GM10248 (cell line): ENCODE measurements around the gene APLN.

Source experiments
- CTCF ChIA-PET: fragments of 300-600 bp; sonication (Branson Sonifier 250); formaldehyde crosslinking; extraction: SDS; loops from one replicate; lab custom pipeline; 2021; ENCODE audit warnings: antibody characterized with exemption; lab: Yijun Ruan, JAX
- POLR2A ChIA-PET: fragments of 350-650 bp; sonication (Branson Sonifier 250); formaldehyde crosslinking; extraction: SDS; loops from one replicate; lab custom pipeline; 2020; ENCODE audit warnings: antibody characterized with exemption; lab: Yijun Ruan, JAX
- DNase-seq: peaks from one replicate; pipeline ENCODE4 v3.0.0; 2012; ENCODE audit errors: extremely low spot score
- CTCF ChIP-seq: IDR thresholded peaks from 2 replicates; pipeline ENCODE4 v1.5.1; 2012; ENCODE audit warnings: mild to moderate bottlenecking, low read depth; ENCODE audit errors: extremely low read depth, missing control alignments, control extremely low read depth

APLN gene

GRCh38 chrX:129629837-129630236 lies 24.9 kb downstream of the APLN start:
- CTCF ChIA-PET, result interaction anchor here (1.7 to 2.5 kb wide), 2 partner anchors 9 to 96 kb away, joined by 3 to 8 read pairs; no protein-coding TSS in a partner anchor
- no peak for TF ChIP-seq CTCF
- DNase-seq, result no peak
- POLR2A ChIA-PET, result no interaction called here

- TF ChIP-seq CTCF, result no peak
- no peak for DNase-seq
- ChIA-PET POLR2A (no interaction called here), CTCF (interaction anchor here (3.4 kb wide), 1 partner anchor 11 kb away, joined by 21 read pairs; no protein-coding TSS in a partner anchor)
These were observed 28.7 kb downstream of the APLN start for GRCh38 chrX:129626026-129626425.

GRCh38 chrX:129622757-129623301 lies 31.9 kb downstream of the APLN start:
- no peak for TF ChIP-seq CTCF
- no peak for DNase-seq
- CTCF ChIA-PET, result no interaction called here
- POLR2A ChIA-PET, result no interaction called here

GRCh38 chrX:129618997-129619396 lies 35.8 kb downstream of the APLN start:
- no peak for DNase-seq
- ChIA-PET CTCF (interaction anchor here (1.6 kb wide), 1 partner anchor 10 kb away, joined by 6 read pairs; no protein-coding TSS in a partner anchor), POLR2A (no interaction called here)
- no peak for TF ChIP-seq CTCF

- TF ChIP-seq CTCF, result no peak
- POLR2A ChIA-PET, result no interaction called here
- DNase-seq, result no peak
- CTCF ChIA-PET, result interaction anchor here (1.0 to 1.6 kb wide), 4 partner anchors 8 to 443 kb away, joined by 3 to 6 read pairs (median 3); no protein-coding TSS in a partner anchor
These were observed 37.3 kb downstream of the APLN start for GRCh38 chrX:129617420-129617819.

- no peak for TF ChIP-seq CTCF
- POLR2A ChIA-PET, result no interaction called here
- CTCF ChIA-PET, result interaction anchor here (1.0 to 2.5 kb wide), 3 partner anchors 9 to 112 kb away, joined by 3 to 6 read pairs (median 4); no protein-coding TSS in a partner anchor
- DNase-seq, result no peak
These were observed 40.1 kb downstream of the APLN start for GRCh38 chrX:129614481-129615255.
